Pancreas (tissue), 10 donors: ENCODE data around the gene LRRC25. TPM values are rescaled to one million over a fixed set of nuclear protein-coding genes. Genes with fewer than 3 reads are reported as not detected.

Source experiments
- ATAC-seq, 4 donors: fragments of 200-7000 bp; cut with Tn5 transposase; one replicate each; pipeline versions ENCODE4 v1.8.0 to v1.9.1; 2020; ENCODE audit warnings: mild to moderate bottlenecking in 4 of 4, moderate library complexity in 4 of 4
- DNase-seq, 6 donors: peaks; one replicate each; pipeline ENCODE4 v3.0.0-alpha.2; 2020
- FAIRE-seq: peaks from 2 replicates; lab custom pipeline; 2012; peaks lifted over from hg19 to GRCh38; lab: Jason Lieb, UNC
- H3K27ac ChIP-seq, 4 donors: fragments of 200-600 bp; sonication (generic); 1 replicate in 3 of 4; 2 replicates in 1 of 4; pipeline versions ENCODE4 v1.5.0 to v1.8.0; 2020
- H3K27me3 ChIP-seq, 4 donors: fragments of 200-600 bp; one replicate each; pipeline ENCODE4 v1.8.0; 2021
- H3K36me3 ChIP-seq, 3 donors: fragments of 200-600 bp; sonication (generic) in 1 of 3; one replicate each; pipeline versions ENCODE4 v1.5.0 to v1.8.0; 2020 to 2021
- H3K4me1 ChIP-seq, 3 donors: fragments of 200-600 bp; one replicate each; pipeline ENCODE4 v1.8.0; 2021
- H3K4me3 ChIP-seq, 4 donors: fragments of 200-600 bp; sonication (generic) in 2 of 4; one replicate each; pipeline versions ENCODE4 v1.5.0 to v1.8.0; 2020 to 2021
- H3K9me3 ChIP-seq, 4 donors: fragments of 200-600 bp; one replicate each; pipeline ENCODE4 v1.8.0; 2021
- WGBS, 2 donors: extraction: QIAGEN DNeasy Blood & Tissue Kit; methylation state at CpG; one replicate each; pipeline ENCODE4 v1.1.7; 2013; 5-methylcytosine and 5-hydroxymethylcytosine counted together
- intact Hi-C, 3 donors: fragments of 100-400 bp; cut with DNase I; formaldehyde crosslinking; loops; one replicate each; pipeline versions ENCODE4 v1.11.1 to v1.14.2; 2022
- polyA plus RNA-seq, 2 donors: library from polyadenylated mRNA; stranded (reverse); fragments of 200-250 nt; gene quantifications; one replicate each; pipeline ENCODE4 v1.2.3, GENCODE V29; 2013
- total RNA-seq, 6 donors: library from RNA; stranded (reverse); fragmentation: NEBNext Ultra II Directional in 4 of 6; extraction: Animal tissue kit (Norgen Biotek cat#: 25700) in 4 of 6; gene quantifications; one replicate each; pipeline versions ENCODE4 v1.2.1 to v1.2.4, GENCODE V29; 2021 to 2023
- TF ChIP-seq, protein P1 (sequence below), 4 donors: fragments of 200-600 bp; sonication (generic) in 3 of 4; IDR thresholded peaks; one replicate each; pipeline versions ENCODE4 v1.5.0 to v1.8.0; 2021; ENCODE audit warnings: antibody characterized with exemption in 4 of 4
- donor health status: healthy with polysubstance abuse.
- donor health status: DM: no; HTN: no; CAD: no; lungs with moderate emphysema.
- donor health status: DM: no; HTN: no; CAD: no.
- donor health status: control.
- donor health status: control.
- donor health status: Bipolar disorder and iron deficiency.
- donor health status: DM: yes; HTN: yes; CAD: no.
- donor health status: DM: no; HTN: no; CAD: no.
- donor health status: DM: no; HTN: no; CAD: no.
- donor health status: DM: yes; HTN: yes; CAD: no.

The LRRC25 gene
- total and polyA plus RNA-seq, 8 donors: 0.14 to 6.1 (median 0.97) TPM

DNA sequence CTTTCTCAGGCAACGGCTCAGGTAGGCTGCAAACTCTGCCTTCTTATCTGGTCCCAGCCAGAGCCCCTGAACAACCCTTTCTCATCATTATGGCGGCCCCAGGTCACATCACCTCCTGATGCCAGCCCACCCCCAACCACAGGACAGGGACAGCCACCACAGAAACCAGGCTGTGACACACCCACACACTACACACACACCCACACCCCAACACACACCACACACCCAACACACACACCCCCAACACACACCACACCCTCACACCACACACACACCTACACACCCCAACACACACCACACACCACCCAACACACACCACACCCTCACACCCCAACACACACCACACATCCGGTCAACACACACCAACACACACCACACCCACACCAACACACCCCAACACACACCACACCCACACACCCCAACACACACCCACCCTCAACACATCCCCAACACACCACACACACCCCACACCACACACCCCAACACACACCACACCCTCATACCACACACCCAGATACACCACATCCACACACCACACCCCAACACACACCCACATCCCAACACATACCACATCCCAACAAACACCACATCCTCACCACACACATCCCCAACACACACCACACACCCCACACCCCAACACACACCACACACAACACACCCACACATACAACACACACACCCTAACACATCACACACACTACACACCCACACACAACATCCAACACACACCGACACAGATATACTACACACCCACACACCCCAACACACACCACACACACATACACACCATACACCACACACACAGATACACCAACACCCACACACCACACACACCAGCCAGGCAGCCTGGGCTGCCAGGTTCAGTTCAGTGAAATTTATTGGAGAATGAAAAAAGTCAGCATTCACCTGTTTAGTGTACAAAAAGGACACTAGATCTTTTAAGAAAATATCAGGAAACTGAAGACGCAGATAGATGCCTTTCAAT is 44.7 kb upstream of the LRRC25 start:
- Histone ChIP-seq H3K27me3 (no peaks in the 10 kb centered on the region), H3K27ac (no peak overlapping the region), H3K9me3 (no peaks in the 10 kb centered on the region), H3K36me3 (peaks cover 4 to 32% (median 15%) of the 10 kb centered on the region in 3 donors), H3K4me3 (no peak overlapping the region), H3K4me1 (peaks cover 0 to 11% (median 0%) of the 10 kb centered on the region in 3 donors)
- FAIRE-seq (no peak), DNase-seq (no peak), ATAC-seq (no peak)
- WGBS, 2 donors: 74 to 82% methylated on average over 5 of the region's 5 CpGs
- TF ChIP-seq, protein P1, sequence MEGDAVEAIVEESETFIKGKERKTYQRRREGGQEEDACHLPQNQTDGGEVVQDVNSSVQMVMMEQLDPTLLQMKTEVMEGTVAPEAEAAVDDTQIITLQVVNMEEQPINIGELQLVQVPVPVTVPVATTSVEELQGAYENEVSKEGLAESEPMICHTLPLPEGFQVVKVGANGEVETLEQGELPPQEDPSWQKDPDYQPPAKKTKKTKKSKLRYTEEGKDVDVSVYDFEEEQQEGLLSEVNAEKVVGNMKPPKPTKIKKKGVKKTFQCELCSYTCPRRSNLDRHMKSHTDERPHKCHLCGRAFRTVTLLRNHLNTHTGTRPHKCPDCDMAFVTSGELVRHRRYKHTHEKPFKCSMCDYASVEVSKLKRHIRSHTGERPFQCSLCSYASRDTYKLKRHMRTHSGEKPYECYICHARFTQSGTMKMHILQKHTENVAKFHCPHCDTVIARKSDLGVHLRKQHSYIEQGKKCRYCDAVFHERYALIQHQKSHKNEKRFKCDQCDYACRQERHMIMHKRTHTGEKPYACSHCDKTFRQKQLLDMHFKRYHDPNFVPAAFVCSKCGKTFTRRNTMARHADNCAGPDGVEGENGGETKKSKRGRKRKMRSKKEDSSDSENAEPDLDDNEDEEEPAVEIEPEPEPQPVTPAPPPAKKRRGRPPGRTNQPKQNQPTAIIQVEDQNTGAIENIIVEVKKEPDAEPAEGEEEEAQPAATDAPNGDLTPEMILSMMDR (IDR thresholded peaks at IDR 0.05): no peak
- intact Hi-C loops: loop anchor here in 1 of 3 donors (10.0 kb wide), 1 partner anchor 403 kb away; no protein-coding TSS in a partner anchor

DNA sequence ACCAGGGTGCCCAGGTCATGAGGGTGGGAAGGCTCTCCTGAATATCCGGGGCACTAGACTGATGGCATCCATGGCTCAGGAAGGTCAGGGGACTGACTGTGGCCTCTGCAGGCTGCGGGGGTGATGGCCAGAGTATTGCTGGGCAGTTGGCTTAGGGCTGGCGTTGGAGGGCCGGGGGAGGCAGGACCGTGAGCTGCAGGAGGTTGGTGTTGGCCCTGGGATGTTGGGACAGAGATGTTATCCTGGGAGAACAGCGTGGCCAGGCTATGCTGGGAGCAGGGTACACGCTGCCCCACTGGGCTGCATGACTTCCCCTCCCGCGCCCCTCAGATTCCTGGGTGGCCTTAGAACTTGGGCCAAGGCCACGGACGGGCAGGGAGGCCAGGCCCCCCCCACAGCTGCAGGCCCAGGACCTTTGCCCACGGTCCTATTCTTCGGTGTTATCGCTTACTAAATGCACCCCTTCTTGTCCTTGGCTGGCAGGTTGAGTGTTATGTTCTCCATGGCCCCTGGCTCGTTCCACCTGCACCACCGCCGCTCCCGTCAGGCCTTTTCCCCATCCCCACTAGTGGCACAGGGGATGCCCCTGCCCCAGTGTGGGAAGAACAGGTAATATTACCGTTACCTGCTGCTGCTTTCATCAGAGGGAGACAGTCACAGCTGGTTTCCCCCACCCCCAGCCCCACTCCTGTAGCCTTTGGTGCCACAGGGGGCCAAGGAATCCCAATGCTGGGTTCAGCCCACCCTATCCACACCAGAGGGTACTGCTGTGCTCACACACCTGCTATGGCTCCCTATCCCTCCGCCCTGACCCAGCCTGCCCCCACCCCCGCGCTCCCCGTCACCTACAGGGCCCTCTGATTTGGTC is 43.7 kb upstream of the LRRC25 start:
- Histone ChIP-seq H3K36me3 (peaks cover 4 to 22% (median 12%) of the 10 kb centered on the region in 3 donors), H3K4me3 (no peak overlapping the region), H3K4me1 (peaks cover 0 to 11% (median 0%) of the 10 kb centered on the region in 3 donors), H3K9me3 (no peaks in the 10 kb centered on the region), H3K27ac (no peak overlapping the region), H3K27me3 (no peaks in the 10 kb centered on the region)
- DNase-seq: peak in 1 of 6 donors; percentile 23
- TF ChIP-seq, protein P1 (IDR thresholded peaks at IDR 0.05): no peak
- no peak for ATAC-seq
- FAIRE-seq: no peak
- WGBS, 2 donors: 64 to 65% methylated on average over 23 of the region's 23 CpGs
- intact Hi-C loops: loop anchor here in 1 of 3 donors (10.0 kb wide), 1 partner anchor 404 kb away; no protein-coding TSS in a partner anchor

DNA sequence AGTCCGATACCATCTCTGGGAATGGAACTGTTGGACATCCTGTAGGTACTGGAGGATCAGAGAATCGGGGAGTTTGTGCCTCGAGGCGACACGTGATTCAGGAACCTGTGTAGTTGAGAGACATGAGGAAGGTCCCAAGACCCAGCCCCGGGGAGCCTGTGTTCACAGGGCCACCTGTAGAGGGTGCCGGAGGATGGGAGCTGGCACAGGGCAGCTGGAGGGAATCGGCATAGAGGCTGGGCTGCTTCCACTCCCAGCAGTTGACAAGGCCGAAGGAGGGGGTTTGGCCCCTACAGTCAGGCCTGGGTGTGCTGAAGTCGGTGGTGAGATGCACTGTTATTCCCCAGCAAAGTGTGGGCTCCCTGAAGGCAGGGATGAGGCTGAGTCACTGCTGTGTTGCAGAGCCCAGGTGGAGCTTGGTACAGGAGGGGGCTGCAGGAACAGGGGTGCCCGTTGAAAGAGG is 43.0 kb upstream of the LRRC25 start:
- no peak for FAIRE-seq
- ATAC-seq: no peak
- 57 to 59% methylated on average over 11 of the region's 11 CpGs for WGBS, 2 donors

DNA sequence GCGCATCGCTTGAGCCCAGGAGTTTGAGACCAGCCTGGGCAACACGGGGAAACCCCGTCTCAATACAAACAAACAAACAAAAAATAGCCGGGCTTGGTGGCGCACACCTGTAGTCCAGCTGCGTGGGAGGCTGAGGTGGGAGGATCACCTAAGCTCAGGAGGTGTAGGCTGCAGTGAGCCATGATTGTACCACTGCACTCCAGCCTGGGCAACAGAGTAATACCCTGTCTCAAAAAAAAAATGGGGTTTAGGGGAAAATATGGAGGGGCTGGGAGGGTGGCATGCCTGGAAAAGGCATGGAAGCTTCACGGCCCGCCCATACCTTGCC is 42.5 kb upstream of the LRRC25 start:
- DNase-seq: no peak
- Histone ChIP-seq H3K36me3 (peaks cover 4 to 10% (median 4%) of the 10 kb centered on the region in 3 donors), H3K27me3 (no peaks in the 10 kb centered on the region), H3K27ac (peak overlapping the region; percentile 46 to 83 (median 74)), H3K9me3 (no peaks in the 10 kb centered on the region), H3K4me3 (no peak overlapping the region), H3K4me1 (peaks cover 0 to 11% (median 0%) of the 10 kb centered on the region in 3 donors)
- WGBS, 2 donors: 67 to 73% methylated on average over 9 of the region's 9 CpGs
- FAIRE-seq: no peak
- TF ChIP-seq, protein P1 (IDR thresholded peaks at IDR 0.05): no peak
- intact Hi-C loops: loop anchor here in 1 of 3 donors (10.0 kb wide), 1 partner anchor 405 kb away; no protein-coding TSS in a partner anchor
- no peak for ATAC-seq

More for the DNA sequence above, 43.0 kb upstream of the LRRC25 start:
- Histone ChIP-seq H3K4me3 (no peak overlapping the region), H3K27ac (peak overlapping the region in 2 of 4 donors; percentile 46 to 79), H3K27me3 (no peaks in the 10 kb centered on the region), H3K9me3 (no peaks in the 10 kb centered on the region), H3K4me1 (peaks cover 0 to 11% (median 0%) of the 10 kb centered on the region in 3 donors), H3K36me3 (peaks cover 4 to 15% (median 4%) of the 10 kb centered on the region in 3 donors)
- TF ChIP-seq, protein P1 (IDR thresholded peaks at IDR 0.05): no peak
- intact Hi-C loops: loop anchor here in 1 of 3 donors (10.0 kb wide), 1 partner anchor 404 kb away; no protein-coding TSS in a partner anchor
- peak in 1 of 6 donors; percentile 51 for DNase-seq
